Stimulated activated CD8-positive, alpha-beta memory T cell treated with anti-CD3 and anti-CD28 coated beads, Interleukin-15, amount 100 ng/mL, for 1 hour (primary cell): ENCODE measurements around the gene CDC42BPG.
A peak's percentile ranks its signal among the peaks of the same experiment; 100 is the strongest.
"Not testable (repeated sequence)": the region's sequence is repeated elsewhere in the genome, so short reads cannot be mapped to it uniquely, and the experiment has no call there.

Experiments
- DNase-seq: peaks from one replicate; pipeline ENCODE4 v3.0.0-alpha.2; 2020; ENCODE audit warnings: low read depth

Gene CDC42BPG

GRCh38 chr11:64850979-64851567 lies 6.6 kb upstream of the CDC42BPG start:
- DNase-seq, result no peak

- no peak for DNase-seq
Measured at GRCh38 chr11:64849598-64850356, 5.3 kb upstream of the CDC42BPG start.

- no peak for DNase-seq
Measured at GRCh38 chr11:64848826-64849597, 4.6 kb upstream of the CDC42BPG start.

- no peak for DNase-seq
Measured at GRCh38 chr11:64848214-64848825, 3.9 kb upstream of the CDC42BPG start.

- DNase-seq, result peak; percentile 91
Measured at GRCh38 chr11:64846998-64847666, 2.7 kb upstream of the CDC42BPG start.

GRCh38 chr11:64845776-64846129 lies 1.3 kb upstream of the CDC42BPG start:
- DNase-seq, result not testable (repeated sequence)

GRCh38 chr11:64845129-64845775 lies 799 bp upstream of the CDC42BPG start:
- no peak for DNase-seq

- no peak for DNase-seq
Measured at GRCh38 chr11:64843686-64844329, 645 bp downstream of the CDC42BPG start.

- DNase-seq, result no peak
Measured at GRCh38 chr11:64842851-64843685, 1.4 kb downstream of the CDC42BPG start.

- DNase-seq, result no peak
Measured at GRCh38 chr11:64842366-64842759, 2.1 kb downstream of the CDC42BPG start.

GRCh38 chr11:64841592-64842365 lies 2.7 kb downstream of the CDC42BPG start:
- DNase-seq, result no peak

GRCh38 chr11:64839887-64840782 lies 4.3 kb downstream of the CDC42BPG start:
- no peak for DNase-seq

GRCh38 chr11:64839335-64839734 lies 5.1 kb downstream of the CDC42BPG start:
- DNase-seq, result no peak

- DNase-seq, result no peak
Measured at GRCh38 chr11:64838600-64839334, 5.7 kb downstream of the CDC42BPG start.

GRCh38 chr11:64837887-64838351 lies 6.5 kb downstream of the CDC42BPG start:
- DNase-seq, result no peak

- no peak for DNase-seq
Measured at GRCh38 chr11:64836448-64837072, 7.9 kb downstream of the CDC42BPG start.
